SU-DHL-6 (cell line): Measurements from ENCODE around the gene BTG4.

ENCODE experiments used
- H2AFZ ChIP-seq: fragments of 200-600 bp; sonication (generic); 2 replicates; pipeline ENCODE4 v1.6.1; 2014; ENCODE audit warnings: low read depth, mild to moderate bottlenecking, moderate library complexity, mixed read lengths, antibody characterized with exemption, low read length; ENCODE audit not compliant: severe bottlenecking
- H3F3A ChIP-seq: fragments of 200-600 bp; shearing (Covaris generic); 2 replicates; pipeline ENCODE4 v1.6.0; 2016; ENCODE audit warnings: antibody characterized with exemption, mild to moderate bottlenecking; ENCODE audit not compliant: insufficient read depth
- H3K27ac ChIP-seq: fragments of 200-600 bp; sonication (generic); 2 replicates; pipeline ENCODE4 v1.5.1; 2016; ENCODE audit warnings: low read depth, mild to moderate bottlenecking, low read length, moderate library complexity, mixed read lengths
- H3K27me3 ChIP-seq: fragments of 200-600 bp; sonication (generic), shearing (Covaris generic); 2 replicates; pipeline ENCODE4 v1.6.0; 2014; ENCODE audit warnings: mild to moderate bottlenecking, low read length
- H3K36me3 ChIP-seq: fragments of 200-600 bp; sonication (generic); 2 replicates; pipeline ENCODE4 v1.6.1; 2014; ENCODE audit warnings: mild to moderate bottlenecking, low read length, mixed read lengths
- H3K4me2 ChIP-seq: fragments of 300-600, 200-600 bp; shearing (Covaris generic), sonication (generic); 2 replicates; pipeline ENCODE4 v1.6.0; 2014; ENCODE audit warnings: low read length, low read depth, mild to moderate bottlenecking; ENCODE audit not compliant: poor library complexity, severe bottlenecking
- H3K4me3 ChIP-seq: fragments of 200-600 bp; sonication (generic); 2 replicates; pipeline ENCODE4 v1.5.1; 2014; ENCODE audit warnings: antibody characterized with exemption, low read length, mild to moderate bottlenecking, mixed read lengths; ENCODE audit not compliant: insufficient read depth, poor library complexity, severe bottlenecking
- H3K79me2 ChIP-seq: fragments of 200-600 bp; sonication (generic); 2 replicates; pipeline ENCODE4 v1.6.1; 2014; ENCODE audit warnings: mild to moderate bottlenecking, low read length, moderate library complexity; ENCODE audit not compliant: insufficient read depth
- H3K9ac ChIP-seq: fragments of 200-600 bp; sonication (generic); 2 replicates; pipeline ENCODE4 v1.7.0; 2014; ENCODE audit warnings: mild to moderate bottlenecking, low read length
- H3K9me2 ChIP-seq: fragments of 200-600 bp; sonication (generic); replicated peaks from 2 replicates; pipeline ENCODE4 v1.6.1; 2014; ENCODE audit warnings: low read length; ENCODE audit not compliant: insufficient read depth
- H3K9me3 ChIP-seq: fragments of 200-600 bp; sonication (generic); 2 replicates; pipeline ENCODE4 v1.6.1; 2014; ENCODE audit warnings: low read length, mixed read lengths; ENCODE audit not compliant: insufficient read depth
- H4K20me1 ChIP-seq: fragments of 200-600 bp; sonication (generic); 2 replicates; pipeline ENCODE4 v1.6.1; 2014; ENCODE audit warnings: low read depth, mild to moderate bottlenecking, antibody characterized with exemption, low read length, moderate library complexity, mixed read lengths
- CTCF ChIP-seq: fragments of 200-600 bp; sonication (generic); IDR thresholded peaks from one replicate; pipeline ENCODE4 v1.5.1; 2017; ENCODE audit warnings: antibody characterized with exemption, mild to moderate bottlenecking, low read length, moderate library complexity; ENCODE audit not compliant: insufficient read depth, poor library complexity, severe bottlenecking
- EZH2phosphoT487 ChIP-seq: fragments of 200-600 bp; sonication (generic), shearing (Covaris generic); conservative IDR thresholded peaks from 2 replicates; pipeline ENCODE4 v1.6.1; 2018; ENCODE audit warnings: mild to moderate bottlenecking, antibody characterized with exemption, low read length, moderate library complexity, mixed read lengths

The BTG4 gene

GRCh38 chr11:111527279-111527678 lies 15.1 kb upstream of the BTG4 start:
- no peak overlapping the region for H3K27ac ChIP-seq
- H3K9me2 ChIP-seq: no peaks in the 10 kb centered on the region
- H3K36me3 ChIP-seq: no peaks in the 10 kb centered on the region
- H3K79me2 ChIP-seq: no peaks in the 10 kb centered on the region
- no peaks in the 10 kb centered on the region for H4K20me1 ChIP-seq
- TF ChIP-seq EZH2phosphoT487: no peak
- no peak for TF ChIP-seq CTCF
- no peak overlapping the region for H2AFZ ChIP-seq
- no peaks in the 10 kb centered on the region for H3K9me3 ChIP-seq
- H3K27me3 ChIP-seq: no peaks in the 10 kb centered on the region
- no peak overlapping the region for H3K9ac ChIP-seq
- H3F3A ChIP-seq: no peaks in the 10 kb centered on the region
- no peak overlapping the region for H3K4me3 ChIP-seq
- H3K4me2 ChIP-seq: no peak overlapping the region

GRCh38 chr11:111526501-111526900 lies 14.3 kb upstream of the BTG4 start:
- no peaks in the 10 kb centered on the region for H4K20me1 ChIP-seq
- H3K79me2 ChIP-seq: no peaks in the 10 kb centered on the region
- TF ChIP-seq CTCF: no peak
- no peak for TF ChIP-seq EZH2phosphoT487
- H3K4me2 ChIP-seq: no peak overlapping the region
- H3F3A ChIP-seq: no peaks in the 10 kb centered on the region
- no peak overlapping the region for H3K4me3 ChIP-seq
- H3K9me3 ChIP-seq: no peaks in the 10 kb centered on the region
- no peaks in the 10 kb centered on the region for H3K9me2 ChIP-seq
- H3K27ac ChIP-seq: no peak overlapping the region
- H2AFZ ChIP-seq: no peak overlapping the region
- H3K36me3 ChIP-seq: no peaks in the 10 kb centered on the region
- no peaks in the 10 kb centered on the region for H3K27me3 ChIP-seq
- no peak overlapping the region for H3K9ac ChIP-seq

- no peak overlapping the region for H3K27ac ChIP-seq
- no peaks in the 10 kb centered on the region for H3K79me2 ChIP-seq
- H3K9me2 ChIP-seq: no peaks in the 10 kb centered on the region
- TF ChIP-seq CTCF (no peak), EZH2phosphoT487 (no peak)
- H3K36me3 ChIP-seq: no peaks in the 10 kb centered on the region
- no peak overlapping the region for H3K4me2 ChIP-seq
- H3K9ac ChIP-seq: no peak overlapping the region
- H3K27me3 ChIP-seq: no peaks in the 10 kb centered on the region
- H3K4me3 ChIP-seq: no peak overlapping the region
- no peaks in the 10 kb centered on the region for H3F3A ChIP-seq
- H3K9me3 ChIP-seq: no peaks in the 10 kb centered on the region
- no peaks in the 10 kb centered on the region for H4K20me1 ChIP-seq
- H2AFZ ChIP-seq: no peak overlapping the region
Observed at GRCh38 chr11:111525456-111525855, 13.3 kb upstream of the BTG4 start.

DNA sequence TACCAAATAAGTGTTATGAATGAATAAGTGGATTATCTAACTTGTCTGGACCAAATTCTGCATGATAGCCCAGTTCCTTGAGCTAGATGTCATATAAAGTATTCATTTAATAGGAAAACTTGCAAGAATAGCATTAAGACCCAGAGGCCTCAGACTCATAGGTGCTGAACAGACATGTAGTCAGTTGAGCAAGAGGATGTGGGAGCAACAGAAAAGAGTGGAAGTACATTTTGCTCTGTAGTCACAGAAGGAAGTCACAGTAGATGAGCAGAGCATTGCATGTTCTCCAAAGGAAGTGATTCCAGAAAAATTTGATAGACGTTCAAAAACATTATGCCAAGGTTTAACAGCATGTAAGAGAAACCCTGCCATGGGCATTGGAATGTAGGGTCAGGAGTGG lies 11.9 kb upstream of the BTG4 start:
- Histone ChIP-seq H3K4me3 (no peak overlapping the region), H3F3A (no peaks in the 10 kb centered on the region), H4K20me1 (no peaks in the 10 kb centered on the region), H3K9me3 (no peaks in the 10 kb centered on the region), H3K36me3 (no peaks in the 10 kb centered on the region), H3K27me3 (no peaks in the 10 kb centered on the region), H3K9ac (no peak overlapping the region), H3K9me2 (no peaks in the 10 kb centered on the region), H3K79me2 (no peaks in the 10 kb centered on the region), H3K27ac (no peak overlapping the region), H3K4me2 (no peak overlapping the region), H2AFZ (no peak overlapping the region)
- no peak for TF ChIP-seq CTCF
- no peak for TF ChIP-seq EZH2phosphoT487
